Measurements from ENCODE around the gene SLC6A17.

Gene SLC6A17
- total RNA-seq, result 0 reads per million in 2 donors

GRCh38 chr1:110150330-110151174 lies at the start of gene SLC6A17:
SLC6A17 (plus strand) TSS chr1:110150494; CDS start chr1:110166930, 16,436 bp downstream.
- no peak for DNase-seq

DNA sequence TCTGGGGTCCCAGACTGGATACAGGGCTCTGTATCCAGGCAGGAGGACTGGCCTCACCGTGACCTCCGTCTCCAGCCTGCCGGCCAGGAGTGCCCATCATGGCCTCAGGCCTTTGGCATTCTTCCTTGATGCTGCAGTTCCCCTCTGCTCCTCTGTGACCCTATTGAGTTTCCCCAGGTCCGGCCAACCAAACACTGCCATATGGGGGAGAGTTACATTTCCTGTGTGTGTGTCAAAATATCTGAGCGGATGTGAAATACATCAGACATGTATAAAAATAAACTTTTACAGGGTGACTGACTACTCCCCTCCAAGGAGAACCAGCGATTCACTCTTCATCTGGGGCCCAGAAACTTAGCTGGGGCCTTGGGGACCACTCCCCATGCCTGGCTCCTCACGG lies 48.2 kb upstream of the SLC6A17 start:
- DNase-seq, result no peak

- peak; percentile 35 for DNase-seq
Measured at GRCh38 chr1:110106013-110106941, 44.0 kb upstream of the SLC6A17 start.

DNA sequence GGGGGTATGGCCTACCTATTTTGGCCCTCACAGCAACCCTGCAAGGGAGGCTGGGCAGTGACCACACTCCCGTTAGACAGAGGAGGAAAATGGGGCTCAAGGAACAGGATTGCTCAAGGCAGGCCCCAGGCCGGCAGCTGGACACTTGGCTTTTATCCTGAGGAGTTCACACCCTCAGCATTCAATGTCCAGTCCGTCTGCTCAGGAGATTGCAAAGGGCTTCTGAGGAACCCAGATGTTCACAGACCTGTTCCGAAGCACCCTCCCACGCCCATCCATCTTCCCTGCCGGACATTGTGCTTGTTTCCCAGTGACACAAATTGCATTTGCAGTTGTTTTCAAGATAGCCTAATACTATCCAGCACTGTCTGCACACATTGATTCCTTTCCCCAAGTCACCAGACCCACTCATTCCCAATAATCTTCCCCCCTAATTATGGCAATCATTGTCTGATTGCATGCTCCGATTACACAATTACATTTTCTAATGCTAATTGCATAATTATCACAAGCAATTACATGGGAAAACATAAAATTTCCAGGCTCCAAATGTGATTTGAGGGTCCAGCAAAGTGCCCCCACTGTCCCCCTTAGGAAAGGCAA lies 42.3 kb upstream of the SLC6A17 start:
- DNase-seq, result no peak

- no peak for DNase-seq
Measured at GRCh38 chr1:110111081-110111480, 39.2 kb upstream of the SLC6A17 start.

- no peak for DNase-seq
Measured at GRCh38 chr1:110112143-110112542, 38.2 kb upstream of the SLC6A17 start, which contains the start of gene UBL4B. UBL4B (plus strand) TSS chr1:110112443; CDS start chr1:110112535, 92 bp downstream.

DNA sequence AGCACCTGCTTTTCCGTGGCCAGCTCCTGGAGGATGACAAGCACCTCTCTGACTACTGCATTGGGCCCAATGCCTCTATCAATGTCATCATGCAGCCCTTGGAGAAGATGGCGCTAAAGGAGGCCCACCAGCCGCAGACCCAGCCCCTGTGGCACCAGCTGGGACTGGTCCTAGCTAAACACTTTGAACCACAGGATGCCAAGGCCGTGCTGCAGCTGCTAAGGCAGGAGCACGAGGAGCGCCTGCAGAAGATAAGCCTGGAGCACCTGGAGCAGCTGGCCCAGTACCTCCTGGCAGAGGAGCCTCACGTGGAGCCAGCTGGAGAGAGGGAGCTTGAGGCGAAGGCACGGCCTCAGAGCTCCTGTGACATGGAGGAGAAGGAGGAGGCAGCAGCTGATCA lies 37.6 kb upstream of the SLC6A17 start:
- DNase-seq, result no peak

DNA sequence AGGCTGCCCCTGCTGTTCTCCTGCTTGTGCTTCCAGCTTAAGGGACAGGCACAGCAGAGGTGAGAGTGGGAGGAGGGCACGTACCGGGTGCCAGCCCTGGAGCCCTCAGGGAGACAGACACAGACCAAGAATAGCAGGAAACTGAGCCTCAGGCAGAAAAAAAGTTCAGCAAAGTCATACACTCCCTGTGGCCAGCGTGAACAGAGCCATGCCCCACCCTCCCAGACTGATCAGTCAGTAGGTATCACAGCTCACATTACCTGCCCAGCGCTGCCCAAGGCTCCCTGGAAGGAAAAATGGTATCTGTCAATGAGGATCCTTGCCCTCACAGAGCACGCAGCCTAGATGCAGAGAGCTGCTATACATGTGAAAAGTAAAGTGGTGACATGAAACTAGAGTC lies 36.7 kb upstream of the SLC6A17 start:
- DNase-seq, result no peak

DNA sequence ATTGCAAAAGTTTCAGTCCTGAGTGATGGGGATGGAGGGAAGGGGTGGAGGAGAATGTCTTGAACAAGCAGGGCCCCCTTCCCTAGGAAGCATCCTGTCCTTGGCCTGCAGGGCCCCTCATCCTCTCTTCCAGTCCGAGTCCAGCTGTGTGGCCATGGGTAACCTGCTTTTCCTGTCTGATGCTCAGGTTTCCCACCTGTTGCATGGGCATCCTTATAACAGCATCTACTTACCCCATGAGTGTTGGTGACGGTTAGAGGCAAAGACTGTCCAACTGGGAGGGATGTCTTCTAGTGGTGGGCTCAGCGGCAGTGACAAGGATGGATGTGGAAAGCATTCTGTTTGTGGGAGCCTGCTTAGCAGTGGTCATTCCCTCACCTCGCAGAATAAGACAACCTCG lies 36.1 kb upstream of the SLC6A17 start:
- DNase-seq, result no peak

DNA sequence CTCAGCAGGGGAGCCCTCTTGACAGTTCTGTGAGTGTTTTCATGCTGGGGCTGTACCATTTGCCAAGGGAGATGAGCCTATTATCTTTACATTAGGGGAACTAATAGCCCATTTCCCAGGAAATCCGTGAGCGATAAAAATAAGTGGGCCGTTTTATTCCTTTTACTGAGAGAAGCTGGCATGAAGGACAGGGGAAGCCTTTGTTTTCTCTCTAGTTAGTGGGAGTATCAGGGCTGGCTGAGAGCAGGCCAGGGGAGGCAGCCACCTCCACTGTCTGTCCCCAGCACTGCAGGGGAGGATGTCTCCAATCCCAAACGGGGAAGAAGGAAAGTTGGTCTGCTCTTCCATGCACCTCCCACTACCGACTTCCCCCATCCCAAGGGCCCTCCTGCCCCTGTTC lies 35.5 kb upstream of the SLC6A17 start:
- no peak for DNase-seq

DNA sequence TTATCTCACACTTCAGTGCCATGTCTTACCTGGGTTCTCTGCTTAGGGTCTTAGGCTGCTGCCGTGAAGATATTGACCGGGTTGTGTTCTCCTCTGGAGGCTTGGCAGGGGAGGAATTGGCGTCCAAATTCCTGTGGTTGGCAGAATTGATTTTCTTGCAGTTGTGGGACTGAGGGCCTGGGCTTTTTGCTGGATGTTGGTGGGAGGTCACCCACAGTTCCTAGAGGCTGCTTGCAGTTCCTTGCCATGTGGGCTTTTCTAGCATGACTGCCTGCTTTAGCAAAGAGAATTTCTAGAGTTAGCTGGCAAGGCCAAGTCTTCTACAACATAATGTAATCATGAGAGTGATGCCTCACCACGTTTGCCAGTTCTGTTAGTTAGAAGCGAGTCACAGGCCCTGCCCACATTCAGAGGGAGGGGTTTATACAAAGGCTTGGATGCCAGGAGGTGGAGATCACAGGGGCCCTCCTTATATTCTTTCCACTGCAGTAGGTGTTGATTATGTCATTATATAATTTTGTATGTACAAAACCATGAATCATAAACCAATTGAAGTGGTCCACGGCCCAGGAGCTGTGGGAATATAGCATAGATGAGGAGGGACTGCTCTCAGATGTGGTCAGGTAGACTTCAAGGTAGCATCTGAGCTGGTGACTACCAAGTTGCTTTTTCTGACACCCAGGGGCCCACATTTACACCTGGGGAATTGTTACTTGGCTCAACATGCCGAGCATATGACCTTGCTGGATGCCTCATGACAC lies 31.5 kb upstream of the SLC6A17 start:
- DNase-seq, result no peak

DNA sequence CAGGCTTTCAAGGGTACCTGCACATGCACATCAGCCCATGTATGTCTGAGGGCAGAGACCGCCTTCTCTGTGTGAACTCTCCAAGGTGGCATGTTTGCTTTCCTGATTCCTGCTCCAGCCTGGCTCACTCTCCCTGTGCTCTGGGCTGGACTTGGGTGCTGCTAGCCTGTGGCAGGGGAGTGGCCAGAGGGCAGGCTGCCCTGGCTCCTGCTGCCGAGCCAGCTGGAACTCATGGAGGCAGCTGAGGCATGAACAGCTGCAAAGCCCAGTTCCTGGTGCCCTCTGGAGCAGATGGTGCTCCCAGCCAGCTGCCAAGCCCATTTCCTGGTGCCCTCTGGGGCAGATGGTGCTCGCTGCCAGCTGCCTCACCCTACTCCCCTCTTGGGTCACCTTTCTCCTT lies 30.5 kb upstream of the SLC6A17 start:
- DNase-seq, result no peak

DNA sequence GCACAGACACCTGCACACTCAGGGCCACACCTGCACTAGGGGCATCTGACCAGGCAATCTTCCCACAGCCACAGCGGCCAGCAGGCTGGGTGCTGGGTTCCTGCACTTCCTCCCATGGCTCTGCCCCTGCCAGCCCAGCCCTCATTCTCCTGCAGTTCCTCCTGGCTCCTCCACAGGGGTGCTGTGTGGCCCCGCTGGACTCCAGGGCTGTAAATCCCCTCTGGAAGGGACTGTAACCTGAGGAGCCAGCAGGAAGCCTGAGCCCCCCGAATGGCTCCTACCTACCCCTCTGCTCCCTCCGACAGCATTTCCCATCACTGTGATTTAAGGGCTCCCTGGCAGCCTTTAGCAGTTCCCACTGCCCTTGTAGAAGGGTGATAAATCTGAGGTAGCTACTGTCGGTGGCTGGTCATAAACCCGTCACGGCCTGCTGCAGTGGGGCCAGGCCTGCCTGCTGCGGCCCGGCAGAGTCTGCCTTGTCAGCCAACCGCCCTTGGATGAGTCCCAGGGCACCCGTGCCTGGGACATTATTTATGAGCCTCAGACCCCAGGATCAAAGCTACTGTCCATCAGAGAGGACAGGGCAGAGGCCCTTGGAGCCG lies 29.2 kb upstream of the SLC6A17 start:
- DNase-seq, result no peak

GRCh38 chr1:110123224-110123623 lies 27.1 kb upstream of the SLC6A17 start:
- DNase-seq, result no peak

DNA sequence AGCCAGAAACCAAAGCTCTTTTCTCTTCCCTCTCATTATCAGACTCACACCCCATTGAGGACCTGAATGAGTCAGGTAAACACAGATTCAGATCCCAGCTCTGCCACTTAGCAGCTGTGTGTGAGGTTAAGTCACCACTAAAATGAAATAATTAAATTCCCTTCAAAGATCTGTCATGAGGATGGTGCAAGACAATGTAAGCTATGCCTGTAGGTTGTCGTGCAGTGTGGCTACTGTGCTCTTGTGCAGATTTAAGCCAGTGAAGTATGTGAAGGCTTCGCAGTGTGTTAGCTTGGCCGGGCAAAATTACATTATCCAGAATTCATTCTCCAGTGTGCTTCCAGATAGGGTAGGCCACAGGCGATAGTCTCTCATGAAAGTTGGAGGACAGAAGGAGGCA lies 24.5 kb upstream of the SLC6A17 start:
- no peak for DNase-seq

DNA sequence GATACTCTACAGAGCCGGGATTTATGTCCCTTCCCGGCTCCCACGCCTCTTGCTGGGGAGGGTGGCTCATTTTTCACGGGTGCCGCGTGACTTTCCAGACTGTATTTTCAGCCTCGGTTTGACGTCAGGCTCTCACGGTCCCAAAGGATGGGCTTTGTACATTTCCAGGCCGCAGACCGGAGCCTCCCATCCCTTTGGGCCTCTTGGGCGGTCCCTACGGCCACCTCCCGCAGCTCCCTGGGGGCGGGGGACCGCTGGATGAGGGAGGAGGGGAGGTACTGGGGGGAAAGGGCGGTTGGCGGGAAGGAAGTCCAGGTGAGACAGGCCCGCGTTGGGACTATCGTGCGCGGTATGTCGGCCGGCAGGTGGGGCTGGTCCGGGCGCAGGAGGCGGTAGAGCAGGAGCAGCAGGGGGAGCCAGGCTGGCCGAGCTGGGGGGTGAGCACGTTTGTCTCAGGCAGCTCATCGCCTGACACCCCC lies 20.1 kb upstream of the SLC6A17 start:
- DNase-seq, result no peak

GRCh38 chr1:110130989-110131388 lies 19.3 kb upstream of the SLC6A17 start:
- DNase-seq, result no peak

- no peak for DNase-seq
Measured at GRCh38 chr1:110132682-110133081, 17.6 kb upstream of the SLC6A17 start.

DNA sequence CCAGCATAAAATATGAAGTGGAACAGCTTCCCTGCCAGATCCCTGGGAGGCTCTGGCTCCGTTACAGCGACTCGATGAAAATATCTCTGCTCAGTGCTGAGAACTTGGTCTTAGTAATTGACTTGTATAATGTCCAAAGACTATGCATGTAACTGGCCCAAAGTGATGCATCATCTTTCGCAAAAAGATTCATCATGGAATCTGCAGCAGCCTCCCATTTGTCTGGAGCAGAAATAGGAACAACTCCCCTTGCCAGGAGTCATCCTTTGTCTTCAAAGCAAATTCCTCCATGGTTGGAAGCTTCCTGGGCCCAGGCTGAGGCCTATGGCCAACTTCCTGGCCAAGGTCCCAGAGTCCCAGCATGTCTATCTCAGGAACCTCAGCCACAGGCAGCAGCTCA lies 16.9 kb upstream of the SLC6A17 start:
- no peak for DNase-seq

- DNase-seq, result no peak
Measured at GRCh38 chr1:110134050-110134595, 16.2 kb upstream of the SLC6A17 start.

GRCh38 chr1:110135246-110135645 lies 15.0 kb upstream of the SLC6A17 start:
- no peak for DNase-seq

- DNase-seq, result no peak
Measured at GRCh38 chr1:110135666-110136065, 14.6 kb upstream of the SLC6A17 start.

Data from T-helper 9 cell (primary cell).